Esophagus muscularis mucosa (tissue), 4 donors: Measurements from ENCODE around the gene PTPN14. TPM values are rescaled to one million over a fixed set of nuclear protein-coding genes. Genes with fewer than 3 reads are reported as not detected.

Source experiments
- DNase-seq: peaks from one replicate; pipeline ENCODE4 v3.0.0-alpha.2; 2017; ENCODE audit errors: extremely low spot score
- H3K27ac ChIP-seq, 4 donors: fragments of 200-600 bp; sonication (generic); replicated peaks in 1 of 4; 1 replicate in 3 of 4; 2 replicates in 1 of 4; pipeline ENCODE4 v1.5.1; 2016 to 2019; ENCODE audit warnings: mild to moderate bottlenecking in 1 of 4
- H3K27me3 ChIP-seq, 4 donors: fragments of 200-600 bp; sonication (generic); one replicate each; pipeline versions ENCODE4 v1.5.1 to v1.6.0; 2016 to 2019
- H3K36me3 ChIP-seq, 4 donors: fragments of 200-600 bp; sonication (generic); one replicate each; pipeline ENCODE4 v1.5.1; 2016 to 2019
- H3K4me1 ChIP-seq, 4 donors: fragments of 200-600 bp; sonication (generic); one replicate each; pipeline ENCODE4 v1.5.1; 2016 to 2019
- H3K4me3 ChIP-seq, 4 donors: fragments of 200-600 bp; sonication (generic); 1 replicate in 2 of 4; 2 replicates in 2 of 4; pipeline ENCODE4 v1.5.1; 2016 to 2019; ENCODE audit warnings: mild to moderate bottlenecking in 4 of 4, moderate library complexity in 1 of 4
- H3K9me3 ChIP-seq, 4 donors: fragments of 200-600 bp; sonication (generic); 1 replicate in 3 of 4; 2 replicates in 1 of 4; pipeline ENCODE4 v1.5.1; 2016 to 2019
- EP300 ChIP-seq: sonication (generic); formaldehyde crosslinking; IDR thresholded peaks from one replicate; pipeline ENCODE4 v1.6.1; 2017; ENCODE audit warnings: antibody characterized with exemption
- POLR2A ChIP-seq: fragments of 450-650 bp; IDR thresholded peaks from one replicate; pipeline ENCODE4 v1.6.1; 2017; ENCODE audit warnings: antibody characterized with exemption, moderate library complexity, mild to moderate bottlenecking, low read depth
- POLR2AphosphoS5 ChIP-seq, 2 donors: sonication (generic); formaldehyde crosslinking; IDR thresholded peaks; one replicate each; pipeline ENCODE4 v1.6.1; 2017; ENCODE audit warnings: antibody characterized with exemption in 2 of 2
- whole genome bisulfite sequencing: methylation state at CpG from one replicate; pipeline ENCODE4 v1.1.5; 2018; 5-methylcytosine and 5-hydroxymethylcytosine counted together
- intact Hi-C: fragments of 100-400 bp; cut with DNase I; formaldehyde crosslinking; loops from one replicate; pipeline ENCODE4 v1.15.1; 2023
- total RNA-seq, 4 donors: library from RNA; depleted of rRNA; stranded (reverse); fragments of >200 nt; gene quantifications; one replicate each; pipeline versions ENCODE4 v1.1.0 to v1.2.1, GENCODE V29; 2016
- TF ChIP-seq, protein P1 (sequence below), 3 experiments: fragments of 200-600 bp in 2 of 3; fragments of 450-650 bp in 1 of 3; sonication (generic) in 2 of 3; IDR thresholded peaks; one replicate each; pipeline ENCODE4 v1.5.1; 2017 to 2019; ENCODE audit warnings: antibody characterized with exemption in 3 of 3, mild to moderate bottlenecking in 2 of 3, moderate library complexity in 1 of 3

The PTPN14 gene
- total RNA-seq, 4 donors from 2014 or later: 48.5 to 108 (median 69.1) TPM

DNA sequence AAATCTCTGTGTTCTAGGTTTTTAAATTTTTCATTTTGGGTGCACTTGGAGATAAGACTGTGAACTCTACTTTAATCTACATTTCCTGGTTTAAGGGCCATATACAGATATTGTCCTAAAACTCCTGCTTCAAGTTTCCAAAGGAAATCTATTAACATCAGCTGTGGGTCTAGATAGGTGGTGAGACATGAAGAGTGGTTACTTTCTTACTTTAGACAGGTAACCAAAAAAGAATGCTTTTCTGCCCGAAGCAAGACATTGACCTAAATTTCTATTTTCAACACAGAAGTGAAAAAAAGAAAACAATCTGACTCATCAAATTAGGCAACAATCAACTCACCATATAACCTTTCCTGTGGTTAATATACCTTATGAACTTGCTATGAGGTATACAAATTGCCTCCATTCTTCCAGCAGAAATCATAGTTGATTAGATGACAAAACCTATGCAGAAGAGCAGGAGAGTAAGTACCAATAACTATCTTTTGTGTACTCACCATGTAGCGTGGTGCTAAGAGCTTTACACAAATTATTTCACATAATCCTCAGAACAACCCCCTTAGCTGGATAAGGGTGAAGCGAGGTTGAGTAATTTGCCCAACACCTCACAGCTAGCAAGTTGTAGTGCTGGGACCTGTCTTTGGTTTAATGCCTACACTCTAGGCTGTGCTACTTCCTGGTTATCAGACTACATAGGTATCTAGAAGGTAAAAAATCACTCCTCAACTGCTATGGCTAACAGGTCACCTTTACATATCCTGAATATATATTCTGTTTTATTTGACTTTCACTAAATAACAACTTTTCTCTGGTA, 23.4 kb upstream of the PTPN14 start:
- TF ChIP-seq EP300 (no peak), POLR2AphosphoS5 (IDR thresholded peaks at IDR 0.05) (no peak), POLR2A (no peak)
- TF ChIP-seq, protein P1, sequence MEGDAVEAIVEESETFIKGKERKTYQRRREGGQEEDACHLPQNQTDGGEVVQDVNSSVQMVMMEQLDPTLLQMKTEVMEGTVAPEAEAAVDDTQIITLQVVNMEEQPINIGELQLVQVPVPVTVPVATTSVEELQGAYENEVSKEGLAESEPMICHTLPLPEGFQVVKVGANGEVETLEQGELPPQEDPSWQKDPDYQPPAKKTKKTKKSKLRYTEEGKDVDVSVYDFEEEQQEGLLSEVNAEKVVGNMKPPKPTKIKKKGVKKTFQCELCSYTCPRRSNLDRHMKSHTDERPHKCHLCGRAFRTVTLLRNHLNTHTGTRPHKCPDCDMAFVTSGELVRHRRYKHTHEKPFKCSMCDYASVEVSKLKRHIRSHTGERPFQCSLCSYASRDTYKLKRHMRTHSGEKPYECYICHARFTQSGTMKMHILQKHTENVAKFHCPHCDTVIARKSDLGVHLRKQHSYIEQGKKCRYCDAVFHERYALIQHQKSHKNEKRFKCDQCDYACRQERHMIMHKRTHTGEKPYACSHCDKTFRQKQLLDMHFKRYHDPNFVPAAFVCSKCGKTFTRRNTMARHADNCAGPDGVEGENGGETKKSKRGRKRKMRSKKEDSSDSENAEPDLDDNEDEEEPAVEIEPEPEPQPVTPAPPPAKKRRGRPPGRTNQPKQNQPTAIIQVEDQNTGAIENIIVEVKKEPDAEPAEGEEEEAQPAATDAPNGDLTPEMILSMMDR (IDR thresholded peaks at IDR 0.05): no peak
- 89% methylated on average over 3 of the region's 3 CpGs for WGBS
- Histone ChIP-seq H3K27me3 (no peaks in the 10 kb centered on the region), H3K4me3 (no peak overlapping the region), H3K27ac (no peak overlapping the region), H3K4me1 (no peaks in the 10 kb centered on the region), H3K36me3 (no peaks in the 10 kb centered on the region), H3K9me3 (peaks cover 0 to 18% (median 16%) of the 10 kb centered on the region in 4 donors)
- DNase-seq: no peak
- intact Hi-C loops: no loop called here

DNA sequence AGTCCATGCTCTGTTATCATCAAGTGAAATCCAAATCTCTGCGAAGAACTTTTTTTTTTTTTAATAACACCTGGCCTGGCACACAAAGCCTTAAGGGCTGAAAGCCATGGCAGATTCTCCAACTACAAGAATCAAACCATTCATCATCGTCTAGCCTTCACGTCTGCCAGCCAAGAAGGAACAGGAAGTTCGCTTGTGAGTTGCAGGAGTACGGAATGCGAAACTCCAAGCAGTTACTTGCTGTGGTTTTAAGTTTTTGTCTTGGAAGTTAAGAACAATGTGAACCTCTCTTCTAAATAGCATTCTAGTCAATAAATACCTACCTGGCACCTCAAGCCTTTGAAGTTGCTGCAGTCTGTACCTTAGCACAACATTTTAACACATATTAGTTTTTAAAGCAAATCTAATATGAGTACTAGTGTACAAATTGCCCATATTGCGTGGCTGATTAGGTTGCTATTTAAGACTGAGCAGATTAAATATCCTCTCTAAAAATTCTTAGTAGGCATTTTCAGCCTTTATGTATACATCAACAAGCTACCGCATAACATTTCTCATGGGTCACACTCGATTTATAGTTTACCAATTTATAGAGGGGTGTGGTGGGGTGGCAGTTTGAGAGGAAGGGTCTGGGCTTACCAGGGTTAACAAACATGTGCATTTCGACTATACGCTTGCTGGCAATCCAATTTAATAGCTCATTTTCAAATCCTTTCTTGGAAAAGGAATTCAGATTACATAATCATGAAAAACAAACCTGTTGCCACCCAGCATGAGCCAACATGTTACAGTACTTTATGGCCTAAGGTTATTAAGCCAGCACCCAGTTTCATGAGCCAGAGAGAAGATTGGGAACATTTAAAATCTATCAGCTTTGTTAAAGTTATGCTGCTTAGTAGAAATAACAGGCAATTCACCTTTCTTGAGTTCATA, 22.2 kb upstream of the PTPN14 start:
- Histone ChIP-seq H3K4me3 (no peak overlapping the region), H3K9me3 (peaks cover 0 to 18% (median 16%) of the 10 kb centered on the region in 4 donors), H3K4me1 (no peaks in the 10 kb centered on the region), H3K27ac (no peak overlapping the region), H3K36me3 (no peaks in the 10 kb centered on the region), H3K27me3 (no peaks in the 10 kb centered on the region)
- TF ChIP-seq POLR2A: no peak
- TF ChIP-seq, protein P1 (IDR thresholded peaks at IDR 0.05): no peak
- TF ChIP-seq POLR2AphosphoS5 (IDR thresholded peaks at IDR 0.05): no peak
- WGBS: 77% methylated on average over 11 of the region's 11 CpGs
- no peak for DNase-seq
- intact Hi-C loops: no loop called here

DNA sequence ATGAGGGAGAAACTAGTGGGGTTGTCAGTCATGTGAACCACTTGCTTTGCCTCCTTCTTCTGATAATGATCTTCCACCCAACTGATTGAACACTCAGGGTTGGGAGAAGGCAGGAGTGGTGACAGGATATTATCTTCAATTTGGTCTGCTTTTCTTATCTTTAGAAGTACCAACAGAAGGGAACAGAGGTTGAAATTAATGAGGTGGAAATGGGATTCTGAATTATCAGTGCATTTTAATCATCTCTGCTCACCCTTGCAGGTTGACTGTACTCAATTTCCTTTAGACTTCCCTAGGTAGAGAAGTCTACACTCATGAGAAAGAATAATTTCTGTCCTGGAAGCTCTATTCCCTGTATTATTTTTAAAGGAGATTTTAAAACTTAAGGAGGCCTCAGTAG, 19.9 kb upstream of the PTPN14 start:
- DNase-seq: no peak
- H3K4me3 ChIP-seq: no peak overlapping the region
- H3K9me3 ChIP-seq: peaks cover 0 to 9% (median 7%) of the 10 kb centered on the region in 4 donors
- H3K27me3 ChIP-seq: no peaks in the 10 kb centered on the region
- no peak overlapping the region for H3K27ac ChIP-seq
- no peaks in the 10 kb centered on the region for H3K36me3 ChIP-seq
- intact Hi-C loops: no loop called here
- TF ChIP-seq, protein P1 (IDR thresholded peaks at IDR 0.05): no peak
- no peak for TF ChIP-seq POLR2AphosphoS5 (IDR thresholded peaks at IDR 0.05)
- TF ChIP-seq EP300: no peak
- no peak for TF ChIP-seq POLR2A
- no peaks in the 10 kb centered on the region for H3K4me1 ChIP-seq

DNA sequence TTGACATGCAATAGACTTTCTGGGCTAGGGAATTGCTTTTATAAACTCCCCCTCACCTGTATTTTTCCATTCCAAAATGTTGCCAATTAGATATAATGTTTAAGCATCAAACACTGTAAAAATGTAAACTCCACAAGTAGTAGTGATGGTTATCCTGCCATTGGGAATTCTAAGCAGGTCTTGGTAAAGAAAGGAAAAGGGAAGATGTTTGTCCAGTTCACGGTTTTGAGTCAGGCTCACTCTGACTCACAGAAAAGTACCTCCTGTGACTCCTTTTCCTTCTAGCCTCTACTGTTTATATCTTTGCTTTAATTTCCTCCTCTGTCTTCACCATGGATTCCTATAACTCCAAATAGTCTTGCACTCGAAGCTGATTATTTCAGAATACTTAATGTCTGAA, 19.0 kb upstream of the PTPN14 start:
- intact Hi-C loops: no loop called here
- no peak overlapping the region for H3K4me3 ChIP-seq
- 38% methylated on average over 2 of the region's 2 CpGs for WGBS
- TF ChIP-seq POLR2A: no peak
- TF ChIP-seq POLR2AphosphoS5 (IDR thresholded peaks at IDR 0.05): no peak
- TF ChIP-seq, protein P1 (IDR thresholded peaks at IDR 0.05): no peak
- TF ChIP-seq EP300: no peak
- no peak overlapping the region for H3K27ac ChIP-seq
- H3K27me3 ChIP-seq: no peaks in the 10 kb centered on the region
- H3K9me3 ChIP-seq: peaks cover 0 to under 1% (median 0%) of the 10 kb centered on the region in 4 donors
- no peaks in the 10 kb centered on the region for H3K4me1 ChIP-seq
- no peaks in the 10 kb centered on the region for H3K36me3 ChIP-seq
- DNase-seq: no peak
